PC-3 (cell line): ENCODE data around the gene ARID5A.

Experiments
- CTCF ChIP-seq: fragments of 300-600 bp; sonication (generic); conservative IDR thresholded peaks from 2 replicates; pipeline ENCODE4 v1.5.1; 2017; ENCODE audit warnings: antibody characterized with exemption, low read depth, mild to moderate bottlenecking, low read length
- EZH2 ChIP-seq: fragments of 300-600 bp; sonication (generic); IDR thresholded peaks from one replicate; pipeline ENCODE4 v1.6.1; 2017; ENCODE audit warnings: antibody characterized with exemption, mild to moderate bottlenecking, low read length; ENCODE audit not compliant: unreplicated experiment
- EZH2phosphoT487 ChIP-seq: fragments of 300-600 bp; sonication (generic); IDR thresholded peaks from 2 replicates; pipeline ENCODE4 v1.6.1; 2018; ENCODE audit warnings: mild to moderate bottlenecking, antibody characterized with exemption, low read length, borderline replicate concordance

- TF ChIP-seq CTCF (no peak), EZH2phosphoT487 (no peak), EZH2 (no peak)
Observed at GRCh38 chr2:96575785-96576456, 39.4 kb downstream of the ARID5A start.
